Stimulated activated CD4-positive, alpha-beta T cell treated with anti-CD3 and anti-CD28 coated beads, TNF-alpha, amount 100 ng/mL, for 48 hours (primary cell): ENCODE measurements around the gene ZMYM3.

Source experiments
- DNase-seq, 3 donors: peaks; one replicate each; pipeline ENCODE4 v3.0.0-alpha.2; 2020; ENCODE audit warnings: low read depth in 3 of 3

ZMYM3 gene

GRCh38 chrX:71253253-71254091 lies 468 bp downstream of the ZMYM3 start:
- no peak for DNase-seq

GRCh38 chrX:71252221-71252620 lies 1.7 kb downstream of the ZMYM3 start:
- DNase-seq: no peak

GRCh38 chrX:71251466-71251973 lies 2.4 kb downstream of the ZMYM3 start:
- no peak for DNase-seq

- DNase-seq: no peak
Observed at GRCh38 chrX:71250841-71251240, 3.1 kb downstream of the ZMYM3 start.

GRCh38 chrX:71245159-71245558 lies 8.8 kb downstream of the ZMYM3 start:
- no peak for DNase-seq

GRCh38 chrX:71244359-71245128 lies 9.4 kb downstream of the ZMYM3 start:
- DNase-seq: no peak

GRCh38 chrX:71241301-71241700 lies 12.6 kb downstream of the ZMYM3 start:
- DNase-seq: no peak

- no peak for DNase-seq
Observed at GRCh38 chrX:71239781-71240180, 14.2 kb downstream of the ZMYM3 start.

- no peak for DNase-seq
Observed at GRCh38 chrX:71236836-71237235, 17.1 kb downstream of the ZMYM3 start.

- no peak for DNase-seq
Observed at GRCh38 chrX:71235482-71235881, 18.5 kb downstream of the ZMYM3 start.

GRCh38 chrX:71228063-71228642 lies 25.8 kb downstream of the ZMYM3 start:
- no peak for DNase-seq

GRCh38 chrX:71227370-71228062 lies 26.4 kb downstream of the ZMYM3 start:
- no peak for DNase-seq

- DNase-seq: no peak
Observed at GRCh38 chrX:71225676-71226075, 28.3 kb downstream of the ZMYM3 start.

GRCh38 chrX:71225009-71225408 lies 28.9 kb downstream of the ZMYM3 start:
- DNase-seq: no peak

- DNase-seq: no peak
Observed at GRCh38 chrX:71224098-71224708, 29.7 kb downstream of the ZMYM3 start.

GRCh38 chrX:71222929-71223328 lies 31.0 kb downstream of the ZMYM3 start, which contains the start of gene GJB1:
Gene GJB1, plus strand, starts transcription at chrX:71223224. Its CDS starts 484 bp downstream, at chrX:71223708.
- no peak for DNase-seq

GRCh38 chrX:71221145-71221544 lies 32.8 kb downstream of the ZMYM3 start:
- no peak for DNase-seq

GRCh38 chrX:71217298-71217697 lies 36.6 kb downstream of the ZMYM3 start:
- no peak for DNase-seq

GRCh38 chrX:71216485-71216884 lies 37.5 kb downstream of the ZMYM3 start:
- DNase-seq: no peak

GRCh38 chrX:71215338-71215912 lies 38.5 kb downstream of the ZMYM3 start:
- no peak for DNase-seq
